ENCODE data around the gene PLA2R1.
"Not testable (repeated sequence)": the region's sequence is repeated elsewhere in the genome, so short reads cannot be mapped to it uniquely, and the experiment has no call there.

Gene PLA2R1

DNA sequence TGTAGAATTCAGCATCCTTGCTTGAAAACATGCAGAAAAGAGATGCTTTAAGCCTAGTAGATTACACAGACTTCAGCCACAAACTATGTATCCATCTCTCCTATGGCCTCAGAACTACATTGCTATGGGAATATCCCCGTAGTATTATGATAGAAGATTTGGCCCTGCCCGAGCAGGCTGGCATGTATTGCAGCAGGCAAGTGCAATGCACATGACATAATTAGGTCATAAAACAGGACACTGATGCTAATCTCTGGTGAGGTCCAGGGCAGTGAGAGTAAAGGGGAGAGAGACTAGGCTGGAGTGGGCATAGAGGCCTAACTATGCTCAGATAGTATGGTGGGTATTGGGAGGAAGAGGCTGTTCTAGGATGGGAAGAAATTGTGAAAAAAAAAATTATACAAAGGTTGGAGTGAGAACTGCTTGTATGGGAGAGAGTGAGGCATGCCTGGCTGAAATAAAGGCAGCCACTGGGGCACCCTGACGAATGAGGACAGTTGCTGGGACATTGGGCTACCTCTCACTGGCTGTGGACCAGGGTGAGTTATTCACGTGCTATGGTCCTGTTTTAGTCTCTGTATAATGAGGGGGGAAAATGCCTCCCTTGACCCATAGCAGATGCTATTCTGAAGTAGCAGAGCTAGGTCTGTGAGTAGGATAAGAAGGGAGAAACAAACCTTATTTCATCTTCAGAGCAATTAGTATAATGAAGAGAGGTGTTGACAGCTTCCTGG is 1.6 kb upstream of the PLA2R1 start:
- no peak for DNase-seq (ENCODE audit: low read depth)

- no peak for DNase-seq (ENCODE audit: low read depth)
These were observed 856 bp upstream of the PLA2R1 start for GRCh38 chr2:160063271-160063670.

DNA sequence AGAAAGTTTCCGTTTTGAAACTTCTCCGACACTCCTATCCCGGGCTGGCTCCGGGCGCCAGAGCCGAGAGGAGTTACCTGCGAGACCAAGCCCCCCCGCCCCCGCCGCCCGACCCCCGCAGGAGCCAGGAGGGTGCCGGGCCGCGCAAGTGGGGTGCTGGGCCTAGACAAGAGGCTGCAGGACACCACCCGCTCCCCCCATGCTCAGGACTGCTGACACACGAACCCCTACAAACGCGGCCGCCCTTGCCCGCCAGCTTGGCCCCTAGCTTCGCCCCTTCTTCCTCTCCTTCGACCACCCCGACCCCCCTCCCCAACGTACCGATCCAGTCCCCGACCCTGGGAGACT is 497 bp downstream of the PLA2R1 start:
- no peak for DNase-seq (ENCODE audit: low read depth)

DNA sequence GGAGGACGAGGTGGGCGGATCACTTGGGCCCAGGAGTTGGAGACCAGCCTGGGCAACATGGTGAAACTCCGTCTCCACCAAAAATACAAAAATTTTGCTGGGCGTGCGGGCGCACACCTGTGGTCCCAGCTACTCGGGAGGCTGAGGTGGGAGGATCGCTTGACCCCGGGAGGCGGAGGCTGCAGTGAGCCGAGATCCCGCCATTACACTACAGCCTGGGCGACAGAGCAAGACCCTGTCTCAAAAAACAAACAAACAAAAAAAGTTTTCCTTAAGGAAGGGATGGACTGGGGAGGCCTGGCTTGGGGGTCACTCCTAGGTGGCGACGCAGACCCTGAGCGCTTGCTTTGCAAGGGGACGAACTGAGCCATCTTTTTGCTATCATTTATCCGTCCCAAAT is 882 bp downstream of the PLA2R1 start:
- DNase-seq (ENCODE audit: low read depth), result no peak

- DNase-seq (ENCODE audit: low read depth), result no peak
These were observed 2.1 kb downstream of the PLA2R1 start for GRCh38 chr2:160060297-160060696.

- no peak for DNase-seq (ENCODE audit: low read depth)
These were observed 5.1 kb downstream of the PLA2R1 start for GRCh38 chr2:160057356-160057755.

DNA sequence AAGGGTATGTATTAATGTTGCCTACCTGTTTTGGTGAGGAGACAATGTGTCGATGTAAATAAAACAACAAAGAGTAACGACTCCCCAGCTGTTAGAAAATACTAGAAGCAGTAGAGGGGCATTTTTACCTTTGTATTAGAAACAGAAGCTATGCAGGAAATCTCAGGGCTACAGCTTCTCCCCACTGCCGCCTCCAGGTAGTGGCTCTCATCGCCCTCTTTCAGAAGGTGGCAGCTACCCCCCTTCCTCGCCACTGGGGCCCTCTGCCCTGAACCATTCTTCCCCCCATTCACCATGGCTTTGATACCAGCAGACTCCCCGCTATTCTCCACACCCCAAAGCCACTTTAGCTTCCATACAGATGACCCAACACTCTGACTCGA is 6.7 kb downstream of the PLA2R1 start:
- DNase-seq (ENCODE audit: low read depth), result no peak

GRCh38 chr2:160054984-160055725 is 7.3 kb downstream of the PLA2R1 start:
- no peak for DNase-seq (ENCODE audit: low read depth)

DNA sequence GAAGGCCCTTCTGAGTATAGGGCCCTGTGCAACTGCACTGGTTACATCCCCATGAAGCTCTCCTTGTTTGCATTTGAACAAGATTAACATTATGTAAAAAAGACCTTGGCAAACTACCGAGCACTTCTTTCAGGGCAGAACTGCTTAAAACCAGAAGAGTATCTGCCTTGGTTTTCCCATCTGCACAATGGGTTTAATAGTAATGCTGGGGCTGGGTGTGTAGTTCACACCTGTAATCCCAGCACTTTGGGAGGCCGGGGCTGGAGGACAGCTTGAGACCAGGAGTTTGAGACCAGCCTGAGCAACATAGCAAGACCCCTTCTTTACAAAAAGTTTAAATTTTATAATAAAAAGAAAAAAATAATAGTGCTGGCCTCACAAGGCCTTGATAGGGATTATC is 8.5 kb downstream of the PLA2R1 start:
- no peak for DNase-seq (ENCODE audit: low read depth)

GRCh38 chr2:160052531-160052930 is 9.9 kb downstream of the PLA2R1 start:
- DNase-seq (ENCODE audit: low read depth), result no peak

GRCh38 chr2:160051371-160051800 is 11.0 kb downstream of the PLA2R1 start:
- DNase-seq (ENCODE audit: low read depth), result no peak

DNA sequence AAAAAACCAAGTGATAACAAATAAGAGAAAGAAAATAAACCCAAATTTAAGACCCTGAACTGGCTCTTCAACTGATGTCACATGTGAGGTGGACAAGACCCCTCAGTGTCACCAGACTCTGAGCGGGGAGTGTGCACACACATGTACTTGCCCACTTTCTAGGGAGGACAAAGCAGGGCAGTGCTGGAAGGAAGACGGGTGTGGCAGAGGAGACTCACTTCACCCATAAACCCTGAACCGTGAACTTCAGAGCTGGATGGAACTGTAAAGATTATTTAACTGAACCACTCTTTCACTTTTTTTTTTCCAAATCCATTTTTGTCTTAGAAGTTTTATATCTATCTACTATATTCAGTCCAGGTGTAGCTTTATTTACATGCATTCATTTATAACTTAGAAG is 12.3 kb downstream of the PLA2R1 start:
- DNase-seq (ENCODE audit: low read depth), result no peak

GRCh38 chr2:160045703-160046210 is 16.7 kb downstream of the PLA2R1 start:
- DNase-seq (ENCODE audit: low read depth), result no peak

DNA sequence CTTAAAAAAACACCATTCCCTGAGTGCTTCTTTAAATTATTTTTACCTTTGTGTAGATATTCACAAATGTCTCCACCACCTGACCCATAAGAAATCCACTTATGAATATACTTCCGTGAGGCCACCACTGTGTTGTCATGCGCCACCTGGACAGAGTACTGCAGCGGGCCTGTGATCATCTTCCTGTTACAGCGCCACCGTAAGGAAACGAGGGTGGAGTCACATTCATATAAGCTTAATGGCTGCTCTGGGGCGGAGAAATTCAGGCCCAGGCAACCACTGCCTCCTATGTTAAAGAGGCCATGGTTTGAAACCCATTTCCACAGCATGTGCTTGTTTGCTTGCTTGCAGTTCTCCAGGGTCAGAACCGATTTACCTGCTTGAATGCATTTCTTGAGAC is 17.7 kb downstream of the PLA2R1 start:
- DNase-seq (ENCODE audit: low read depth), result no peak

DNA sequence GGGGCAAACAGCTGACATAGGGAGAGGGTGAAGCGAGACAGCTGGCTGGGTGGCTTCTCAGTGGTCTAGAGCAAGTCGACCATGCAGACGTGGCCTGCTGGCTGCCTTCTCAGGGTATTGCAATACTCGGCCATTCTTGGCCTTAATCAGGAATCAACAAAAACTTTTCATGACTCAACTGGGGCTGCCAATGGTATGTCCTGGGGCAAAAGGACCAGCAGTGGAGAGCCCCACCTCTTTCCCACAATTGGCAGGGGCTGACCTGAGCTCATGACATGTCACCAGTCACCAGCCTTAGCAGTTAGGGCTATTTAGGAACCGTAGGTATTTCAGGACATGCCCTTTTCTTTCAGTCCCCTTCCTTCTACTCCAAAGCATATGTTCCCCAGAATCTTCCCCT is 19.1 kb downstream of the PLA2R1 start:
- DNase-seq (ENCODE audit: low read depth), result no peak

GRCh38 chr2:160042054-160042453 is 20.4 kb downstream of the PLA2R1 start:
- no peak for DNase-seq (ENCODE audit: low read depth)

DNA sequence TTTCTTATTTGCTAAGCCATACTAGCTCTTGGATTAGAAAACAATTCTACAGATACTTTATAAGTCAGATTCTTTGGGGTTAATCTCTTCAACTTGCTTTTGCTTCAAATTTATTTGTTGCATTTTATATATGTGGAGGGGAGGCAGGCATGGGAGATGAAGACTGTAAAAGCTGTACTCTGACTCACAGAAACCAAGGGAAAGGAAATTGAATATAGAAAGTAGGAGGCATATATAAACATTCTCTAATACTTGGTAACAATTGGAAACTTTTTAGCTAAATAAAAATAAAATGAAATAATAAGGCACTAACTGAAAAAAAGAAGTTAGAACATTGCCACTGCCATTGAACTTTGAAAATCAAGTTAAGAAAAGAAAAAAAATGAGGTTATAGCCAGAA is 21.3 kb downstream of the PLA2R1 start:
- no peak for DNase-seq (ENCODE audit: low read depth)

DNA sequence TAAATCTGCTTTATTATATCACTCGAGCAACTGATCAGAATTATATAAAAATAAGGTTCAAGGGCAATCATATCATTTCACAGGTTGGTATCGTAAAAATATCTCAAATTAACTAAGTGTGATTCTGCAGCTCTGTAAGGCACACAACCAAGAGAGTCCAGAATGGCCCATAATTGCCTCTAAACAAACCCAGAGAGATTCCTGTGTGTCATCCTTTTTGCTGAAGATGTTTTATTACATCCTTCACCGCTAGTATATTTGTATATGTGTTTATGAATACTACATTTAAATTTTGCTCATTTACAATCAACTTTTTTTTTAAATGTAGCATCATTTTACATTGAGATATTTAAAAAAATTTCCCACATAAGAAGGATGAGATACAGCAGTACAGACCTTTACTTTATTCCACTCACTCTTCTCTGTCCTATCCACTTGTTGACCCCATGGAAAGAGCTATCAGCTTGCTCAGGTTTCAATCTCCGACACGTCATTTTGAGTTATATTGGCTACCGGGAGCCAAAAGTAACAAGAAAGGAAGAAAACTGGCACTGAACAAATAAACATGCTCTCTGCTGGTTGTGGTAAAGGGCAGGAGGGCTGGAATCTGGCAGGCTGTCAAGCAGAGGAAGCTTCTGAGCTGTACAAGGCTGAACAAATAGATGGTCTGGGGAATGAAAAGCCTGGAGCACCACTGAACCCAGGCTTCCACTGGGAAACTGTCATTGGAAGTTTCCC is 23.1 kb downstream of the PLA2R1 start:
- DNase-seq (ENCODE audit: low read depth), result no peak

DNA sequence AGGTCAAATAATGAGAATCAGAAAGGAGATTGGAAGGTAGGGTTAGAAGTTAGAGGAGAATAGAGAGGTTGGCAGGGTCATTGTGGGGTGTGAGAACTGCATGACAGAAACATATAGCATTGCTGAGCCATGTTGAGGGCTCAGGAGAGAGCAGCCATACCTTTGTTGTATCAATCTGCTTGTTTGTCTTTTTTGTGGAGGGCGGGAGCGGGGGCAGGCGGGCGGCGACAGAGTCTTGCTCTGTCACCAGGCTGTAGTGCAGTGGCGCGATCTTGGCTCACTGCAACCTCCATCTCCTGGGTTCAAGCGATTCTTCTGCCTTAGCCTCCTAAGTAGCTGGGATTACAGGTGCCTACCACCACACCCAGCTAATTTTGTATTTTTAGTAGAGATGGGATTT is 23.8 kb downstream of the PLA2R1 start:
- not testable (repeated sequence) for DNase-seq (ENCODE audit: low read depth)

DNA sequence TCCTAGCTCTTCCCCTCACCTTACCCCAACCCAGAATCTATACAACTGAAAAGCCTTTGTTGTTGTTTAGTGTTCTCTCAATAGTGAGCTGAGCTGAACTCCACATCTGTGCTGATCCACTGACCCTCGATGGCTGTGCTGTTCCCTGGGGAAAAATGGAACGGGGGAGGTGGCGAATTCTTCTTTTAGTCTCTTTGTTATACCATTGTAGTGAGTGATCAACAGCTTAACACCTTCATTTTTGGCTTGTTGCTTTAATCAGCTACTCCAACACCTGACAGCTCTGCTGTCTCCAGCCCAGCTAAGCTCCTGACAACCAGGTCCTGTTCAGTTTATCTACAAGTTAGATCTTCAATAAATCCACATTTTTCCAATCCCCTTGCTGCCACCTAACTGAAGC is 25.7 kb downstream of the PLA2R1 start:
- no peak for DNase-seq (ENCODE audit: low read depth)

DNA sequence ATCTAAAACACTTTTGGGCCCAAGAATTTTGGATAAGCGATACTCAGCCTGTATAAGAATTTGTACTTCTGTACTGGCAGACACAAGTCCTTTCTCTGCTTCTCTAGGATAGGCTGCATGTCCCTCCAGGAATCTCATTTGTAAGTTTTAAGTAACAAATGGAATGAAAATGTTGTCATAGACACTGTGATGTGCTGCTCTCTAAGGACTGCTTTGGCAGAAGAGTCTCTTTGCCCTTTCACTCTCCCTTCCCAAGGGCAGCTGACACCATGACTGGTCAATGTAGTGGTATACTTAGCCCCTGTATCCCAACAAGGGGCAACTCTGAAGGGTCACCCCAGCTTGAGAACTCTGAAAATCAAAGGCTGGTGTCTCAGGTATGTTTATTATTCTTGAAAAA is 27.3 kb downstream of the PLA2R1 start:
- DNase-seq (ENCODE audit: low read depth), result no peak

- DNase-seq (ENCODE audit: low read depth), result no peak
These were observed 28.0 kb downstream of the PLA2R1 start for GRCh38 chr2:160034396-160034795.

Measured in activated T-cell treated with anti-CD3 and anti-CD28 coated beads for 1 hour (primary cell).